Mammary epithelial cell (primary cell): ENCODE measurements around the gene MSX2.

Experiments used
- CTCF ChIP-seq, 2 donors: IDR thresholded peaks in 1 of 2; conservative IDR thresholded peaks in 1 of 2; 2 replicates each; pipeline ENCODE4 v1.5.1; 2011 to 2012; ENCODE audit warnings: inconsistent platforms in 2 of 2, low read length in 2 of 2, mild to moderate bottlenecking in 2 of 2, control low read depth in 1 of 2, low read depth in 1 of 2; ENCODE audit not compliant: insufficient read depth in 1 of 2; ENCODE audit errors: extremely low read depth in 1 of 2
- EZH2 ChIP-seq: IDR thresholded peaks from 2 replicates; pipeline ENCODE4 v1.6.1; 2012; ENCODE audit warnings: low read length, inconsistent platforms, borderline replicate concordance

GRCh38 chr5:174775081-174775480 lies 50.7 kb downstream of the MSX2 start:
- TF ChIP-seq CTCF (conservative IDR thresholded peaks at IDR 0.05 in 1 of 2, IDR thresholded peaks at IDR 0.05 in 1 of 2; ENCODE audit: extremely low read depth in 1 of 2, insufficient read depth in 1 of 2, low read depth in 1 of 2, low read length in 2 of 2) (no peak), EZH2 (no peak)
